ENCODE results near the gene DCAF7.

The DCAF7 gene

GRCh38 chr17:63629627-63630026, 79.3 kb downstream of the DCAF7 start:
- DNase-seq (ENCODE audit: low spot score) = no peak

- DNase-seq (ENCODE audit: low spot score) = no peak
These were observed 80.8 kb downstream of the DCAF7 start for GRCh38 chr17:63631062-63631461.

GRCh38 chr17:63631626-63632025, 81.3 kb downstream of the DCAF7 start:
- DNase-seq (ENCODE audit: low spot score) = no peak

- DNase-seq (ENCODE audit: low spot score) = no peak
These were observed 83.5 kb downstream of the DCAF7 start for GRCh38 chr17:63633742-63634141.

GRCh38 chr17:63634163-63634562, 83.9 kb downstream of the DCAF7 start:
- no peak for DNase-seq (ENCODE audit: low spot score)

- DNase-seq (ENCODE audit: low spot score) = no peak
These were observed 84.5 kb downstream of the DCAF7 start for GRCh38 chr17:63634816-63635215.

- no peak for DNase-seq (ENCODE audit: low spot score)
These were observed 85.0 kb downstream of the DCAF7 start for GRCh38 chr17:63635290-63635689.

GRCh38 chr17:63635787-63636186, 85.5 kb downstream of the DCAF7 start:
- DNase-seq (ENCODE audit: low spot score) = no peak

- DNase-seq (ENCODE audit: low spot score) = no peak
These were observed 88.8 kb downstream of the DCAF7 start for GRCh38 chr17:63639125-63639524.

- no peak for DNase-seq (ENCODE audit: low spot score)
These were observed 89.8 kb downstream of the DCAF7 start for GRCh38 chr17:63640038-63640437.

- DNase-seq (ENCODE audit: low spot score) = no peak
These were observed 91.6 kb downstream of the DCAF7 start for GRCh38 chr17:63641692-63642448.

Measured in GM03348 (cell line).